ENCODE data around the gene ATP5ME. TPM values are rescaled to one million over a fixed set of nuclear protein-coding genes. Genes with fewer than 3 reads are reported as not detected.

The ATP5ME gene
- total and polyA plus RNA-seq, 2 of the 13 experiments (the other 11 are each of a cell fraction or from before 2014, with no cell fraction given), result 305 to 753 TPM

DNA sequence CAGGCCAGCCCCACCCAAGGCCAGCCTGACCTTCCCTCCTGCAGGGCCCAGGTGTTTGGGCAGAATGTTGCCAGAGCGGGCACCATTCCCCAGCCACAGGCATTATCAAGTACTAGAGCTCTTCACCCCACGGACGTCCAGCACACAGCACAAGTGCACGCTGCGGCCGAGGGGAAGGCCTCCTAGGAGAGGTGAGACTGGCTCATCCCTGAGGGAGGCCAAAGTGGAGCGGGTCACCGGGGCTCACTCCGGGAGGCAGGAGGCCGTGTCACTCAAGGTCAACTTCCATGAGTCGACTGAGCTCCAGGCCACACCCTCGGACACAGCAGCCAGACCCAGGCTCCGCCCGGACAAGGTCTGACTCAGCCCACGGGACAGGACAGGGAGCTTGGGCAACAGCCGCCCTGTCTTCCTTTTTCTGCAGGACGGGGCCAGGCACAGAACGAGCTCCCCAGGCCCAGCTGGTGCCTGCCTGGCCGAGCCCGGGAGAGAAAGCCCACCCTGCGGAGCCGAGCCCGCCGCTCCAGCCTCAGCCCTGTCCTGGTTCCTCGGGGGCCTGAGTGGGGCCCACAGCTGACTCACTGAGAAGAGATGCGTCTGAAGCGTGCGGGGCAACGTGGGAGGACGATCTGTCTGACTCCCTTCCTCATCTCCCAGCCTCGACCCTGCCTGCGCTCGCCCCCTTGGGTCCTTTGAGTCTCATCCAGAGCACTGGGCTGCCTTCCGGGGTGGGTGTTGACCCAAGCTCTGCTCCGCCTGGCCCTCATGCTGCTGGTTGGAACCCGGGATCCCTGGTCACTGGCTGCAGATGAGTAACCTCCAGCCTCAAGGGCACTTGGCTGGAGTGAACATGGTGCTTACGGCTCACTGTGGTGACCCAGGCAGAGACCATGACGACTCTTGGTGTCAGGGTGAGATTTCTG lies 13.2 kb upstream of the ATP5ME start (continued):
- TF ChIP-seq, protein P1, sequence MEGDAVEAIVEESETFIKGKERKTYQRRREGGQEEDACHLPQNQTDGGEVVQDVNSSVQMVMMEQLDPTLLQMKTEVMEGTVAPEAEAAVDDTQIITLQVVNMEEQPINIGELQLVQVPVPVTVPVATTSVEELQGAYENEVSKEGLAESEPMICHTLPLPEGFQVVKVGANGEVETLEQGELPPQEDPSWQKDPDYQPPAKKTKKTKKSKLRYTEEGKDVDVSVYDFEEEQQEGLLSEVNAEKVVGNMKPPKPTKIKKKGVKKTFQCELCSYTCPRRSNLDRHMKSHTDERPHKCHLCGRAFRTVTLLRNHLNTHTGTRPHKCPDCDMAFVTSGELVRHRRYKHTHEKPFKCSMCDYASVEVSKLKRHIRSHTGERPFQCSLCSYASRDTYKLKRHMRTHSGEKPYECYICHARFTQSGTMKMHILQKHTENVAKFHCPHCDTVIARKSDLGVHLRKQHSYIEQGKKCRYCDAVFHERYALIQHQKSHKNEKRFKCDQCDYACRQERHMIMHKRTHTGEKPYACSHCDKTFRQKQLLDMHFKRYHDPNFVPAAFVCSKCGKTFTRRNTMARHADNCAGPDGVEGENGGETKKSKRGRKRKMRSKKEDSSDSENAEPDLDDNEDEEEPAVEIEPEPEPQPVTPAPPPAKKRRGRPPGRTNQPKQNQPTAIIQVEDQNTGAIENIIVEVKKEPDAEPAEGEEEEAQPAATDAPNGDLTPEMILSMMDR (CRISPR knock-in tag; IDR thresholded peaks at IDR 0.05), result peak; percentile 19; the same call in 1 of the 2 replicates
- TF ChIP-seq JUND (CRISPR knock-in tag; IDR thresholded peaks at IDR 0.05), result 0 out of 2 replicates have a peak, but pooled peaks have one; percentile 35
- TF ChIP-seq ZNF563 (CRISPR knock-in tag; IDR thresholded peaks at IDR 0.05), result peak; percentile 65; the same call in 1 of the 2 replicates
- TF ChIP-seq, protein P2, sequence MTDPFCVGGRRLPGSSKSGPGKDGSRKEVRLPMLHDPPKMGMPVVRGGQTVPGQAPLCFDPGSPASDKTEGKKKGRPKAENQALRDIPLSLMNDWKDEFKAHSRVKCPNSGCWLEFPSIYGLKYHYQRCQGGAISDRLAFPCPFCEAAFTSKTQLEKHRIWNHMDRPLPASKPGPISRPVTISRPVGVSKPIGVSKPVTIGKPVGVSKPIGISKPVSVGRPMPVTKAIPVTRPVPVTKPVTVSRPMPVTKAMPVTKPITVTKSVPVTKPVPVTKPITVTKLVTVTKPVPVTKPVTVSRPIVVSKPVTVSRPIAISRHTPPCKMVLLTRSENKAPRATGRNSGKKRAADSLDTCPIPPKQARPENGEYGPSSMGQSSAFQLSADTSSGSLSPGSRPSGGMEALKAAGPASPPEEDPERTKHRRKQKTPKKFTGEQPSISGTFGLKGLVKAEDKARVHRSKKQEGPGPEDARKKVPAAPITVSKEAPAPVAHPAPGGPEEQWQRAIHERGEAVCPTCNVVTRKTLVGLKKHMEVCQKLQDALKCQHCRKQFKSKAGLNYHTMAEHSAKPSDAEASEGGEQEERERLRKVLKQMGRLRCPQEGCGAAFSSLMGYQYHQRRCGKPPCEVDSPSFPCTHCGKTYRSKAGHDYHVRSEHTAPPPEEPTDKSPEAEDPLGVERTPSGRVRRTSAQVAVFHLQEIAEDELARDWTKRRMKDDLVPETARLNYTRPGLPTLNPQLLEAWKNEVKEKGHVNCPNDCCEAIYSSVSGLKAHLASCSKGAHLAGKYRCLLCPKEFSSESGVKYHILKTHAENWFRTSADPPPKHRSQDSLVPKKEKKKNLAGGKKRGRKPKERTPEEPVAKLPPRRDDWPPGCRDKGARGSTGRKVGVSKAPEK (CRISPR knock-in tag; IDR thresholded peaks at IDR 0.05; ENCODE audit: borderline replicate concordance), result no peak
- TF ChIP-seq BORCS8-MEF2B (CRISPR knock-in tag; IDR thresholded peaks at IDR 0.05), result no peak
- TF ChIP-seq PHB2 (IDR thresholded peaks at IDR 0.05; ENCODE audit: partially characterized antibody), result no peak
- TF ChIP-seq, protein P3, sequence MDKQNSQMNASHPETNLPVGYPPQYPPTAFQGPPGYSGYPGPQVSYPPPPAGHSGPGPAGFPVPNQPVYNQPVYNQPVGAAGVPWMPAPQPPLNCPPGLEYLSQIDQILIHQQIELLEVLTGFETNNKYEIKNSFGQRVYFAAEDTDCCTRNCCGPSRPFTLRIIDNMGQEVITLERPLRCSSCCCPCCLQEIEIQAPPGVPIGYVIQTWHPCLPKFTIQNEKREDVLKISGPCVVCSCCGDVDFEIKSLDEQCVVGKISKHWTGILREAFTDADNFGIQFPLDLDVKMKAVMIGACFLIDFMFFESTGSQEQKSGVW (CRISPR knock-in tag; IDR thresholded peaks at IDR 0.05; ENCODE audit: borderline replicate concordance), result no peak
- TF ChIP-seq ISX (CRISPR knock-in tag; conservative IDR thresholded peaks at IDR 0.05), result no peak
- TF ChIP-seq PAF1 (CRISPR knock-in tag; IDR thresholded peaks at IDR 0.05), result no peak
- TF ChIP-seq ZSCAN21 (CRISPR knock-in tag; IDR thresholded peaks at IDR 0.05; ENCODE audit: borderline replicate concordance), result 0 out of 2 replicates have a peak, but pooled peaks have one; percentile 40
- TF ChIP-seq THAP11 (CRISPR knock-in tag; IDR thresholded peaks at IDR 0.05), result 0 out of 2 replicates have a peak, but pooled peaks have one; percentile 41
- peak; percentile 48 for TF ChIP-seq SRSF1 (optimal IDR thresholded peaks at IDR 0.05; ENCODE audit: low read depth, low read length)
- TF ChIP-seq ZNF20 (CRISPR knock-in tag; IDR thresholded peaks at IDR 0.05), result no peak
- no peak for TF ChIP-seq ZNF260 (CRISPR knock-in tag; IDR thresholded peaks at IDR 0.05; ENCODE audit: borderline replicate concordance, low read depth)
- TF ChIP-seq ZNF83 (CRISPR knock-in tag; IDR thresholded peaks at IDR 0.05; ENCODE audit: borderline replicate concordance), result no peak
- 0 out of 2 replicates have a peak, but pooled peaks have one; percentile 4 for TF ChIP-seq CREB1 (IDR thresholded peaks at IDR 0.05)
- TF ChIP-seq CREB1 (CRISPR knock-in tag; IDR thresholded peaks at IDR 0.05), result no peak
- TF ChIP-seq ZMYM4 (CRISPR knock-in tag; IDR thresholded peaks at IDR 0.05), result no peak
- TF ChIP-seq SAFB2 (CRISPR knock-in tag; IDR thresholded peaks at IDR 0.05; ENCODE audit: borderline replicate concordance, low read depth), result 0 out of 2 replicates have a peak, but pooled peaks have one; percentile 36
- TF ChIP-seq SMARCC2 (IDR thresholded peaks at IDR 0.05), result no peak
- no peak for TF ChIP-seq PAWR (CRISPR knock-in tag; IDR thresholded peaks at IDR 0.05; ENCODE audit: borderline replicate concordance)
- TF ChIP-seq ZNF850 (CRISPR knock-in tag; conservative IDR thresholded peaks at IDR 0.05), result no peak
- TF ChIP-seq SRSF4 (IDR thresholded peaks at IDR 0.05; ENCODE audit: low read depth, low read length, poor library complexity, severe bottlenecking), result no peak
- 0 out of 2 replicates have a peak, but pooled peaks have one; percentile 54 for TF ChIP-seq ZNF337 (CRISPR knock-in tag; IDR thresholded peaks at IDR 0.05; ENCODE audit: borderline replicate concordance, low read depth)

All from HepG2 (cell line).